HG03439 (cell line): ENCODE measurements around the gene MIOX.

Experiments used
- ATAC-seq: cut with Tn5 transposase; IDR thresholded peaks from one replicate; pipeline ENCODE4 v1.9.1; 2021; ENCODE audit warnings: mild to moderate bottlenecking, moderate library complexity; ENCODE audit not compliant: unreplicated experiment

MIOX gene

DNA sequence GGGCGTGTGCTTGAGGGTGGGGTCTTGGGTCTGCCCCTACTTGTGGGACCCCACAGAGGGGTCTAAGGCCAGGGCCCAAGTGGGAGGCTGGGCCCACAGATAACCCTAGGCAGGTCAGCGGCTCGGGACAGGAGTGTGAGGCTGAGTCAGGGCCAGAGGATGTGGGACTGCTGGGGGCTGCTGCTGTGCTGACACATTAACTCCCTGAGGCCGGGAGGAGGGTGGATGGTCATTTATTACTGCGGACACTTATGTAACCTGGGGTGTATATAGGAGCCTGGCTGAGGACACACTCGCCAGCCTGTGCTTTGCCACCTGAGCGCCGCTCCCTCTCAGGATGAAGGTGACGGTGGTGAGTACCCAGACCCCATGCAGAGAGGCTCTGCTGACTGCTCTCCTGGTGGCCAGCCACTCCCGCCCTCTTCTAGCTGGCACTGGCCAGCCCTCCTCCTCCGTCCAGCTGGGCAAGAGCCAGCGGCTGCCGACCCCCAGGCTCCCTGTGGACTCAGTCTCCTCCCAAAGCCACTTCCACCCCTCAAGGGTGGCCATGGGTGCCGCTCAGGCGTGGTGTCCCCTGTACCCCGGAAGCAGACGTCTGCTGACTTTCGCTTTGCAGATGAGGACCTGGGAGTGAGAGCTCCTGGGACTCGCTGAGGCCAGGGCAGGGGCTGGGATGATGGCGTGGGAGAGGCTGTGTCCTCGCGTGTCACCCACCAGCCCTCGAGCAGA is at the start of gene MIOX:
MIOX (plus strand) TSS at position 299 of the 729 bp plus-strand sequence; CDS start at position 338, 39 bp downstream.
- no peak for ATAC-seq

DNA sequence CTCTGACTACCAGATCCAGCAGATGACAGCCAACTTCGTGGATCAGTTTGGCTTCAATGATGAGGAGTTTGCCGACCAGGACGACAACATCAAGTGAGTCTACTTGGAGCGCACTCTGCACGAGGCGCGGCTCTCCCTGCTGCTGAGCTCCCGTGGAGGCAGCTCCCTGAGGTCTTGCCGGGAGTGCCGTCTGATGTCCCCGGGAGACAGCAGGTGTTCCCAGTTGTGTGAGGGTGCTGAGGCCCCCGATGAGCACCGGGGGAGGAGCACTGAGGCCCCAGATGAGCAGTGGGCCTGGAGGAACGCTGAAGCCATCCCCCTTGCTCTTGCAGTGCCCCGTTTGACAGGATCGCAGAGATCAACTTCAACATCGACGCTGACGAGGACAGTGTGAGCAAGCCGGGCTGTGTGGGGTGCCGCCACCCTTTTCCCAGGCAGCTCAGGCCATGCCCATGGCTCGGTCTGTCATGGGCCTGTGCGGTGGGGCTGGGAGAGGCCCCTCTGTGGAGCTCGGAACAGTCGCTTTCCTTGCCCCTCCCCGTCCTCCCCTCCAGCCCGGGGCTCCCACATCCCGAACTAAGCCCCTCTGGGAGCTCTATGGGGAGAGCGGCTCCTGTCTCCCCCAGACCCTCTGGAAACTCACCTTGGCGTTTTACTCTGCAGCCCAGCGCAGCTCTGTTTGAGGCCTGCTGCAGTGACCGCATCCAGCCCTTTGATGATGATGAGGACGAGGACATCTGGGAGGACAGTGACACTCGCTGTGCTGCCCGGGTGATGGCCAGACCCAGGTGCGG is 49.0 kb upstream of the MIOX start:
- no peak for ATAC-seq

DNA sequence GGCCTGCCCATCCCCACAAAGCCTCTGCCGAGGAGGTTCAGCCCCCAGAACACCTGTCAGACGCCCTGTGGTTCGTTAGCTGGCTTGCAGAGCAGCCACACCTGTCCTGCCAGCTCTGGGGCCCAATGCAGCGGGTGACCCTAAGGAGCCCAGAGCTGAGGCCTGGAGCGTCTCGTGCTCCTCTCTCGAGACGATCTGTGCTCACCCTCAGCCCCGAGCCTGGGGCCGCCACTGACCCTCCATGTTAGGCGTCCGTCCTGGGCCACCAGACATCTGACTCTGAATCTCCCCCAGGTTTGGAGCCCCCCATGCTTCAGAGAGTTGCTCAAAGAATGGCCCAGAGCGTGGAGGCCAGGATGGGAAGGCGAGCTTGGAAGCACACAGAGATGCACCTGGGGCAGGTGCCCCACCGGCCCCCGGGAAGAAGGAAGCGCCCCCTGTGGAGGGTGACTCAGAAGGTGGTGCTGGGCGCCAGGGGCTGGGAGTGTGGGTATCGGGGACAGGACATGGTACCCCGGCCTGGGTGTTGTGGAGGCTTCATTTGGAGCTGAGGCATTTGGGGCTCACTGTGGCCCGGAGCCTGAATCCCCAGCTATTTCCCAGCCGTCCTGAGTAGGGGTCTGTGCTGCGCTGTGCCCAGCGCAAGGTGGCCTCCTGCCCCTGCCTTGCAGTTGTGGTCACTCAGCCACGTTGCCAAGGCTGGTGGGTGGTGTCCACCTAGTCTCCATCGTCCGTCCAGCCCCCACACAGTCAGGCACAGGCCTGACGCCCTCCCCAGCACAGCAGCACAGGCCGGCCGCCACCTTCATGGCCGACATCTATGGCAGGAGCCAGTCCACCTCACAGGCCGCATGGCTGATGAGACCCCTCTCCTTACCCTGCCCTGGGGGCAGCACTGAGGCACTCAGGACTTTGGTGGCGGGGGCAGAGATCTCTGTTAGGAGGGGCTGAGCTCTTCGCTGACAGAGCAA is 48.1 kb upstream of the MIOX start:
- no peak for ATAC-seq

DNA sequence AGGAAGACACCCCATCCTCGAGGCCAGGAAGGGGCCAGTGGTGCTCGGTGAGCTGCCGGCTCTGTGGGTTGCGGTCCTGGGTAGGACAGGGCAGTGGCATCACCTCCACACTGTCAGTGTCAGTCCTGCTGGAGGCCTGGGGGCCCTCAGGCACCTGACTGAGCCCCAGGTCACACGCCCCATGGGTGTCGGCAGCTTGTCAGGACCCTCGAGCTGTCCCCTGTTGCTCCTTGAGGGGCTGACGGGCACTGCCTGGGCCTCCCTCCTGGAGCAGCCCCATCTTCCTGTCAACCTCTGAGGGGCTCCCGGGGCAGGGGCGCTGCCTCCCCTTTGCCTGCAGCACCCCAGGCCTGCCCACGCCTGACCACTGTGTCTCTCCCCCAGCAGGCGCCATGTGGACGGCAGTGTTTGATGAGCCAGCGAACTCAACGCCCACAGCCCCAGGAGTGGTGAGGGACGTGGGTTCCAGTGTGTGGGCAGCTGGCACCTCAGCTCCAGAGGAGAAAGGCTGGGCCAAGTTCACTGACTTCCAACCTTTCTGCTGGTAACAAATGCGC is 47.3 kb upstream of the MIOX start:
- no peak for ATAC-seq

DNA sequence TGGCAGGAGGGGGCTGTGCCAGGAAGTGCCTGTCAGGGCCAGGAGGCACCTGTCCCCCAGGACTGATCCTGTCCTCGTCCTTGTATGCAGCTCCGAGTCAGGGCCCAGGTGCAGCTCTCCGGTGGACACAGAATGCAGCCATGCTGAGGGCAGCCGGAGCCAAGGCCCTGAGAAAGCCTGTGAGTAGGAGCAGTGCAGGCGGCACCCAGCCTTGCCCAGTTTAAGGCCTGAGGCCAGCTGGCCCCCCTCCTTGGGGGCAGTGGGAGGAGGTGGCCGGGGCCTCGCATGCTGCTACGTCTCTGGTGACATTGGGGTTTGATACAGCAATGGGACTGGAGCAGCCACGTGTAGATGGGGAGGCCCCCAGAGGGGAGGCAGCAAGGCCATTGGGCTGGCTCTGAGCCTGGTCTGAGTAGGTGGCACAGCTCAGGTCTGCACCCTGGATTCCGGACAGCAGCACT is 46.8 kb upstream of the MIOX start:
- no peak for ATAC-seq

DNA sequence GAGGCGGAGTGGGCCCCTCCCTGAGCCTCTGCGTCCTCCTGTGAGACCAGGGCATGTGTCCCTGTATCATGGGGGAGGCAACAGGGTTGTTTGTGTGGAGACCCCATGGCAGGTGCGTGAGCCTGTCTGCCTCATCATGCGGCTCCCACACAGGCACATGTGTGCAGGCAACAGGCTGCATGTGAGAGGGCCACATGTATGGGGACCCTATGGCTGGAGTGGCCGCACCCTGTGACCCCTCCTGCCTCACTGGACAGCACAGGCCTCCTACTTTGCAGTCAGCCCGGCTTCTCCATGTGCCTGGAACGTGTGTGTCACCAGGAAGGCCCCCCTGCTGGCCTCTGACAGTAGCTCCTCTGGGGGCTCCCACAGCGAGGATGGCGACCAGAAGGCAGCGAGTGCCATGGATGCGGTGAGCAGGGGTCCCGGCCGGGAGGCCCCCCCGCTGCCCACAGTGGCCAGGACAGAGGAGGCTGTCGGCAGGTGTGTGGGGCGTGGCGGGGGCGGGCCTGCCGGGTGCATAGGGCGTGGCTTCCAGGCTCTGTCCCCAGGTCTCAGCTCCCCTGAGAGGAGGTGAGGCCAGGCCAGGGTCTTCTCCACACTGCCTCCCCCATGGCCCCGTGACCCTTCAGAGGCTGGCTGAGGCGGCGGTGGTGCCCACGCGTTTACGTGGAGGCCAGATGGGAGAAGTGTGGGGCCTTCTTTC is 46.0 kb upstream of the MIOX start:
- ATAC-seq = no peak

DNA sequence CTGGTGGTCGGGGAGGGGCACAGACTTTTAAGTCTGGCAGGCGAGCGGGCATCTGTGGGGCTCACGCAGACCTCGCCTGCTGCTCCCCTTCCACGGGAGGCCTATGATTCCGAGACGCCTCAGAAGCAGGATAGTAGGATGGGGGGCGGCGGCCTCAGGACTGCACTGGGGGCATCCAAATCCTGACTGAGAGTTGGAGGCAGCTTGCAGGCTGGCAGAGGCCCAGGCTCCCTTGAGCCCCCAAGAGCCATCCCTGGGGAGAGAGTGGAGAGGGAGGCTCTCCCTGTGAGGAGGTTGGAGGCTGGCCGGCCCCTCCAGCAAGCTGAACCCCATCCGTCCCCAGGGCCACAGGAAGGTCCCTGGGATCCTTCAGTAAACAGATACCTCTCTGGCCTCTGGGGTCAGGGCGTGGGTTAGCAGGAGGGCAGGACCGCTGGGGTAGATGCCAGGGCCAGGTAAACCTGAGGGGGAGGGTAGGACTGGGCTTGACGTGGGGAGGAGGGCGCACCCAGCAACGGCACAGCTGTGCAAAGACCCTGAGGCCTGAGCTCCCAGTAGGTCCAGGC is 45.1 kb upstream of the MIOX start:
- ATAC-seq = no peak

DNA sequence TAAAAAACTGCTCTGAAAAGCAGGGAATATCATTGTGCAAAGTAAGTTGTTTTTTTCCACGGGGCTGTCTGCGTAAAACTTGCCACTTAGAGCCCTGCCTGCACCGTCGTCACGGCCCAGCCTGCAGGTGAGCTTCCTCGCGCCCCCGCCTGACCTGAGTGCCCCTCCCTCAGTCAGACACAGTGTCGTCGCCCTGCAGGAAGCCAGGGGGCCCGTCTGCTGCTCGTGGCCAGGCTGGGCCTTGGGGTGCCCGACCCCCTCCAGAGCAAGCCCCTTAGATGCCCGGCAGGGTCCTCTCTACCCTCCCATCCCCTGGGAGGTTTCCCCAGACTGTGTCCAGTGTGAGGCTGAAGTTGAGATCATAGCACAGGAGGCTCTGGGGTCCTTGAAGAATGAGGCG is 43.5 kb upstream of the MIOX start:
- ATAC-seq = no peak

DNA sequence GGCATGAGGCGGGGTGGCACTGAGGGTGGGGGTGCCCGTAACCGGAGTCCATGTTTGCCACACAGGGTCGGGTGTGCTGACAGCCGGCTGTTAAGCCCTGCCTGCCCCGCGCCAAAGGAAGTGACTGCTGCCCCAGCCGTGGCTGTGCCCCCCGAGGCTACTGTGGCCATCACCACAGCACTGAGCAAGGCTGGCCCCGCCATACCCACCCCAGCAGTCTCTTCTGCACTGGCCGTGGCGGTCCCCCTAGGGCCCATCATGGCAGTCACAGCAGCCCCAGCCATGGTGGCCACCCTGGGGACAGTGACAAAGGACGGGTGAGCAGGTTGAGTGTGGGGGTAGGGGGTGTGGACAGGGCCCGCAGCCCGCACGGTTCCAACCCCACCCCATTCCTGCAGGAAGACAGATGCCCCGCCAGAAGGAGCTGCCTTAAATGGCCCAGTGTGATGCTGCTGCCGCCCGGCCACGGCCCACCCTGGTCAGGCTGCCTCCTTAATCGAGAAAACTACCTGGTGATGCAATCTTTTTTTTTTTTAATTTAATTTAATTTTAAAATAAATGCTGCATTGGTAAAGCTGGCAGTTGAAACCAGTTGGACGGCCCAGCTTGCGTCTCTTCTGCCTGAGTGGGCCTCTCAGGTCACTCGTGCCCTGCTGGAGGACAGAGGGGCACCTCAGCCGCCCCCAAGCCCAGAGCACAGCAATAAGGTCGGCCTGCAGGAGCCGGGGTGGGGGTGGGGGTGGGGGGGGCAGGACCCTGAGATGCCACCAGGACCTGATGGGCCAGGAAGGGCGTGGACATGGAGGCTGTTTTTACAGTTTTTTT is 42.6 kb upstream of the MIOX start:
- no peak for ATAC-seq

DNA sequence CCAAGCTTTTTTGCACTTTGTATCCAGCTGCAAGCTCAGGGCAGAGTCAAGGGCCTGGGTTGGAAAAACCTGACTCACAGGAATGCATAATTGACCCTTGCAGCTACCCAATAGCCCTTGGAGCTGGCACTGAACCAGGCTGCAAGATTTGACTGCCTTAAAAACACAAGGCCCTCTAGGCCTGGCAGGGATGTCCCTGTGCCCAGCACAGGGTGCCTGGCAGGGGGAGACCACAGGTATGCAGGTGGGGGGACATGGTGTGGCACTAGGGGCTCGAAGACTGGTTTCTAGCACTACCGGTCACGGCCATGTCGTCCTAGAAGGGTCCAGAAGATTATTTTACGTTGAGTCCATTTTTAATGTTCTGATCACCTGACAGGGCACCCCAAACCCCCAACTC is 42.0 kb upstream of the MIOX start:
- ATAC-seq = no peak

DNA sequence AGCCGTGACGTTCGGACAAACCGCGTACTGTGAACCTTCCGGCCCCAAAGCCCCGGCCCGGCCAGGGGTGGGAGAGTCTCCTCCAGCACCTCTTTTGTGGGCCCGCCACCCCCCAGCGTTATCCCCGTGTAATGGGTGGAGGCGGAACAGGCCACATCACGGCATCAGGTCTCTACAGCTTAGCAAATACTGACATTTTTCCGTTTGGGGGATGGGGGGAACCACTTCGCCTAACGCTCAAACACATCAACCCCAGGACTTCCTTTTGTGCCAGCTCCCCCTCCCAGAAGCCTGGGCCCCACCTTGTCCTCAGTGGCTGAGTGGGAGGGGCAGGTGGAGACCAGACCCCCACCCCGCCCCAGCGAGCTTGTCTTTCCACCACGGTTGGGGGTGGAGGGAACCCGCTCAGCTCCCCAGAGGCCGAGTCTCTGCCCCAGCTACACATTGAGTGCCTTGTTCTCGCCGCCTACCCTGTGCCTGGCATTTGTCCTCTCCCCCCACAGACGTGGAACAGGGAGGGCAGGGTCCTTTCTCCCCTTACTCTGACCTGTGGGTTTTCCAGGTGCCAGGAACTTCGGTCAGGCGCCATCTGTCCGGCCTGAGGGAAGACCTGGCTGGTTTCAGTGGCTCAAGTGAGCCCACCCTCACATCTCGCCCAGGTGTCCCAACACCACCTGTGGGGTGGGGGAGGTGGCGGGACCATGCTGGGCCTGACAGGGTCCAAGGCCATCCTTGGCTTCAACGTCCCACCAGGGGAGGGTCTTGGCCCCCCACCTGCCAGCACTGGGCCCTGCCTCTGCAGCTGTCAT is 41.4 kb upstream of the MIOX start:
- no peak for ATAC-seq

DNA sequence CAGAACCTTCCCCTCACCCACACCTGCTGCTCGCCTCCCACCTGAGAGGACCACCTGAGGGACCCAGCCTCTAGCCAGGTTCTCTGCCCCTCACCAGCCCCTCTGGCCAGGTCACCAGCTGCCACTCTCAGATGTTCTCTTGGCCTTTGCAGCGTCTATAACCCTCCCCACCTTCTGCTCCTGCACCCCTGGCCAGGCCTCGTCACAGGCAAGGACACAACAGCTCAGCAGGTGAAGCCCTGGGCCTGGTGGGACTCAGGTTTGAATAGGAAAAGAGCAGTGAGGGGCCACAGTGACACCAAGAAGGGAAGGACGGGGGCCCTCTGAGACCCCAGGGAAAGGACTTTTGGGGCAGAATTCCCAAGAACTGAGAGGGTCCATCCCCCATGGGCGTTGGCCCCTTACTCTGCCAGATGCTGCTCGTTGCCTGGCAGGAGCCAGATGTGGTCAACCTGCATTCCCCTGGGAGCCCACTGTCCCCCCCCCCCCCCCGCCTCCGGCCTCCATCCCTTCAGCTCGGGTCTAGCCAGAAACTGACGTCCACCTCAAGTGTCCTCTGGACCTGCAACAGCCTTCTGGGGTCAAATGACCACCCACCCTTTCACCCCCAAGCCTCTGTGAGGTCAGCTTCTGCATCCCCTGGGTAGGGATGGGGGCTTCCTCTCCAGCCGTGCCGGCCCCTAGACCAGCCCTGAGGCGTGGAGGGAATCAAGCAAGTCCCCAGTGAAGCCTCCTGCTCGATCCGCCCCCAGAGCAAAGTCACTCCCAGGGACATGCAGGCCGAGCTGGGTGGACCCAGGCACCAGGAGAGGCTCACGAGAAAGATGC is 40.6 kb upstream of the MIOX start:
- no peak for ATAC-seq

DNA sequence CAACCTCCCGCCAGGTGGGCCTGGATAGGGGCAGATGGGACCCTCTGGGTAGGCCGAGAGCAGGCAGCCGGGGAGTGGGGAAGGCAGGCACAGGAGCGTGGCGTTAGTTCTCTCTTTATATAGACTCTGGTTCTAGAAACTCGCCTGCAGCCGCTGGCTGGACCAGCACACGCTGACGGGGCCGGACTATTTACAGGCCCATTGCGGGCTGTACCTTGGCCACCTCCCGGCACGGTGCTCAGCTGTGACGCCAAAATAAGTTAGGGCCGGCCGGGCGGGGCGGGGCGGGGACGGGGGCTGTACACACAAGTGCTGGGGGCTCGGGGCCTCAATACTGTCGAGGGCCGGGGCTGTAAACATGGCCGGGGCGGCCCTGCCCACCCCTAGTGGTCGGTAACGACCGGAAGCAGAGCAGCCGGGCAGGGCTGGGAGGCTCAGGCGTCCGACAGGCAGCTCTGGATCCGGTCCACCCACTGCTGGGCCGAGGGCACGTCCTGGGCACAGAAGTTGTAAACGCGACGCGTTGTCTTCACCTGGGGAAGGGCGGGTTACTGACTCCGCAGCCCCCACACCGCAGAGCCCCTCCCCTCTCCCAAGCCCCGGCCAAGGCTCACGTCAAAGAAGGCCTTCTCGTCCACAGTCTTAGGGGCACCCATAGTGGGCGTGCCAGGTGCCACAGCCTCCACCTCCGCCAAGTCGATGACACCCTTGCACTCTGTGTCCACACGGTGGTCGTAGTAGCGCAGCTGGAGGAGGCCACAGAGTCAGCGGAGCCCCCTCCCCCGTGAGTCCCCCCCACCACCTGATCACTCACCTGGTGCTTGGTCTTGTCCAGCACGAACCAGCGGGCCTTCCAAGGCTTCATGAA is 39.7 kb upstream of the MIOX start:
- ATAC-seq = no peak

DNA sequence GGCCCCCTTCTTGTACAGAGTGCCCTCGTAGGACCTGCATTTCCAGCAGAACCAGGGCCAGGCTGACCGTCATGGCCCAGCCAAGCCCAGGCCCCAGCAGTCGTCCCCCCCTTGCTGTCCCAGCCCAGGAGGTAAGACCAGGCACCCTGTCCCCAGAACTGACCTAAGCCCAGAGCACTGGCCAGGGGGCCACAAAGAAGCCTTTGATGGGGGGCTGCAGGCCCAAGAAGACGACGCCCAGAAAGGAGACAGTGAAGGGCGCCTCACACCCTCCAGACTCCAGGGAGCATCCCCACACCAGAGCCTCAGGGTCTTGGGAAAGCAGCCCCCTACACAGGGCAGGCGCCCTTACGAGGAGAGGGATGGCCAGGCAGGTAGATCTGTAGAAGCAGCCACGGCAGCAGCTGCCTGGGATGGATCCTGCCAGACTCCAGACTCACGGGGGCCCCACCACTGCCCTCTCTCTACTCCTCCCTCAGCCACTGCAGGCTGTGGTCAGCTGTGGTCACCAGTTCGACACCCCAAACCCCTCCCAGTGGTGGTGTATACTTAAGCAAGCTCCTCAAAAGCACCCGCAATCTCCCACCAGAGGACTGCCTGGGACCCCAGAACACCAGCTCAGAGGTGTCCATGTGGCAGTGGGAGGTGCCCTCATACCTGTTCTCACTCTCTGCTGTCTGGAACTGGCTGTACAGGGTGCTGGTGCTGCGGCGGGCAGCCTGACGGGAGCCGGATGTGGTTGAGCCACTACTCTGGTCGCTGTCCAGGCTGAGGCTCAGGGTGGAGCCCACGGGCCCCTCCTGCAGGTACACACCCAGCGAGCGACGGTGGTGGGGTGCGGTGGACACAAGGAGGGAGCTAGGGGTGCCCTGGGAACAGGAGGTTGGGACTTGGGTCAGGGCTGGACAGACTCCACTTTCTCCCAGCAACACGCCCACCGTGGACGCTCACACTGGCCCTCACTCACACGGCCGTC is 38.8 kb upstream of the MIOX start:
- no peak for ATAC-seq

DNA sequence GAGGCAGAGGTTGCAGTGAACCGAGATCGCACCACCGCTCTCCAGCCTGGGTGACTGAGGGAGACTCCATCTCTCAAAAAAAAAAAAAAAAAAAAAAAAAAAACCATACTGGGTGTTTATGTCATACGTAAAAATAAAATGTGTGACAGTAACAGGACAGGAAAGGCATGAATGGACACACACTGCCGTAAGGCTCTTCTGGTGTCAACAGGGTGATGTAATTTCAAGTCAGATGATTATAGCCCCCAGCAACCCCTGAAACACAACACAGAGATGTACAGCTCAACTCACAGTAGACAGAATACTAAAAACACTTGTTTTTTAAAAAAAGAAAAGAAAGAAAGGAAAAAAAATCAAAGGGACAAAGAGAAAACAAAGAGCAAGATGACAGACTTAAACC is 34.0 kb upstream of the MIOX start:
- ATAC-seq = no peak
